ENCODE measurements around the gene KRT73.

KRT73 gene

DNA sequence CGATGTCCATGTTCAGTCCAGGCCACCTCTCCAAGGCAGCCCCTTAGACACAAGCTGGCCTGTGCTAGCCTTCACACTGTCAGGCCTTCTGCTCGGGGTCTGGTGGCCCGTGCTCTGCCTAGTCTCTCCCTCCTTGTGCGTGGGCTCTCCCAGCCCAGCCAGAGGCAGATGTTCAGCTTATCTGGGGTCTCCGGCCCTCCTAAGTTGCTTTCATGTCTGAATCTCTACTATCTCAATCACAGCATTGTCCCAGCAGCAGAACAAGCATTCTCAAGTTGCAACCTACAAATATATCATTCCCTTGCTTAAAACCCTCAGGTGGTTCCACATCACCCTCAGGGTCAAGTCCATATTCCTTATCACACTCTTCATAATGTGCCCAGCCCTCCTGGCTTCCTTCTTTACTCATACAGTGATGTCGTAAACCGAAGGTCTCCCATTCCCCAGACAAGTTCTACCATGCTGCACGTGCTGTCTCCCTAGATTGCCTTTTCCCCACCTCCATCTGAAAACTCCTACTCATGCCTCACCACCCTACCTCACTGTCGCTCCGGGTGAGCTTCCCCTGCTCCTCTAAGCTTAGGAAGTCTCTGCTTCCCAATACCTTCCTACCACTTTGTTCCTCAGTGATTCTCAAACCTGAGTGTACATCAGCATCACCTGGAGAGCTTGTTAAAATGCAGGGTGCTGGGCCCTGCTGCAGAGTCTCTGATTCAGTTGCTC lies 1.5 kb downstream of the KRT73 start:
- Mint-ChIP-seq H3K36me3 (no peaks in the 10 kb centered on the region), H3K27ac (peak overlapping the region; percentile 13), H3K9me3 (no peaks in the 10 kb centered on the region), H3K4me3 (no peak overlapping the region), H3K4me1 (peaks cover 22% of the 10 kb centered on the region)
- peak in 1 of 2 donors; percentile 32 for DNase-seq (ENCODE audit: low spot score in 2 of 2)
- no peak for ATAC-seq

GRCh38 chr12:52615912-52616311 lies 2.4 kb downstream of the KRT73 start:
- H3K27ac Mint-ChIP-seq, result peak overlapping the region; percentile 67
- DNase-seq (ENCODE audit: low spot score in 2 of 2) (peak in 1 of 2 donors; percentile 29), ATAC-seq (no peak)
- H3K36me3 Mint-ChIP-seq, result no peaks in the 10 kb centered on the region
- no peak overlapping the region for H3K4me3 Mint-ChIP-seq
- H3K4me1 Mint-ChIP-seq, result peaks cover 26% of the 10 kb centered on the region
- no peaks in the 10 kb centered on the region for H3K9me3 Mint-ChIP-seq

GRCh38 chr12:52615208-52615868 lies 3.0 kb downstream of the KRT73 start:
- no peaks in the 10 kb centered on the region for H3K9me3 Mint-ChIP-seq
- peaks cover 32% of the 10 kb centered on the region for H3K4me1 Mint-ChIP-seq
- H3K27ac Mint-ChIP-seq, result peak overlapping the region; percentile 67
- H3K4me3 Mint-ChIP-seq, result no peak overlapping the region
- H3K36me3 Mint-ChIP-seq, result no peaks in the 10 kb centered on the region
- peak; percentile 82 for ATAC-seq
- peak in 1 of 2 donors; percentile 46 for DNase-seq (ENCODE audit: low spot score in 2 of 2)

- DNase-seq (ENCODE audit: low spot score in 2 of 2) (peak in 1 of 2 donors; percentile 38), ATAC-seq (no peak)
- H3K4me1 Mint-ChIP-seq, result peaks cover 36% of the 10 kb centered on the region
- H3K36me3 Mint-ChIP-seq, result no peaks in the 10 kb centered on the region
- H3K4me3 Mint-ChIP-seq, result no peak overlapping the region
- peak overlapping the region; percentile 11 for H3K27ac Mint-ChIP-seq
- no peaks in the 10 kb centered on the region for H3K9me3 Mint-ChIP-seq
Observed at GRCh38 chr12:52614381-52615207, 3.8 kb downstream of the KRT73 start.

DNA sequence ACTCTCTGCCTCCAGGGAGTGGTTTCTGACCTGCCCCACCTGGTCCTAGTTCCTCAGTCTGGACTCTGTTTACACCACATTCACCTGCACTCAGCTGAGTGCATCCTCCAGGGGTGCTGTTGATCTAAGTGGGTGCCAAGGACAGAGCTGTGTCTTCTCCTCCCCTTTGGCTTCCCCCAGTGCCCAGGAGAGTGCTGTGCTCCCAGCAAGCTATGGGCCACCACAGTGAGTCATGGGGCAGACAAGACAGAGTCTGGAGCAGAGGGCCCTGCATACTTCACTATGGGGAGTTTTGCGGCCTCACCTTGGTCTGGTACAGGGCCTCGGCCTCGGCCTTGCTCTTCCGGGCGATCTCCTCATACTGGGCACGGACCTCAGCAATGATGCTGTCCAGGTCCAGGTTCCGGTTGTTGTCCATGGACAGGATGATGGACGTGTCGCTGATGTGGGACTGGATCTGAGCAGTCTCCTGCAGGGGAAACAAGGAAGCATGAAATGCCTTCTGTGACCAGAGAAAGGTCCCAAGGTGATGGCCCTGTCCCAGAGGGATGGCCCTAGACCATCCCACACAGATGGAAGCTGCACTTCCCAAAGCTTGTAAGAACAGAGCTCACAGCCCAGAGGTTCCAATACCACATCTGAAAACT lies 4.9 kb downstream of the KRT73 start:
- Mint-ChIP-seq H3K9me3 (no peaks in the 10 kb centered on the region), H3K4me3 (no peak overlapping the region), H3K4me1 (peaks cover 36% of the 10 kb centered on the region), H3K27ac (peak overlapping the region; percentile 11), H3K36me3 (no peaks in the 10 kb centered on the region)
- ATAC-seq, result no peak
- DNase-seq (ENCODE audit: low spot score in 2 of 2), result peak in 1 of 2 donors; percentile 23

DNA sequence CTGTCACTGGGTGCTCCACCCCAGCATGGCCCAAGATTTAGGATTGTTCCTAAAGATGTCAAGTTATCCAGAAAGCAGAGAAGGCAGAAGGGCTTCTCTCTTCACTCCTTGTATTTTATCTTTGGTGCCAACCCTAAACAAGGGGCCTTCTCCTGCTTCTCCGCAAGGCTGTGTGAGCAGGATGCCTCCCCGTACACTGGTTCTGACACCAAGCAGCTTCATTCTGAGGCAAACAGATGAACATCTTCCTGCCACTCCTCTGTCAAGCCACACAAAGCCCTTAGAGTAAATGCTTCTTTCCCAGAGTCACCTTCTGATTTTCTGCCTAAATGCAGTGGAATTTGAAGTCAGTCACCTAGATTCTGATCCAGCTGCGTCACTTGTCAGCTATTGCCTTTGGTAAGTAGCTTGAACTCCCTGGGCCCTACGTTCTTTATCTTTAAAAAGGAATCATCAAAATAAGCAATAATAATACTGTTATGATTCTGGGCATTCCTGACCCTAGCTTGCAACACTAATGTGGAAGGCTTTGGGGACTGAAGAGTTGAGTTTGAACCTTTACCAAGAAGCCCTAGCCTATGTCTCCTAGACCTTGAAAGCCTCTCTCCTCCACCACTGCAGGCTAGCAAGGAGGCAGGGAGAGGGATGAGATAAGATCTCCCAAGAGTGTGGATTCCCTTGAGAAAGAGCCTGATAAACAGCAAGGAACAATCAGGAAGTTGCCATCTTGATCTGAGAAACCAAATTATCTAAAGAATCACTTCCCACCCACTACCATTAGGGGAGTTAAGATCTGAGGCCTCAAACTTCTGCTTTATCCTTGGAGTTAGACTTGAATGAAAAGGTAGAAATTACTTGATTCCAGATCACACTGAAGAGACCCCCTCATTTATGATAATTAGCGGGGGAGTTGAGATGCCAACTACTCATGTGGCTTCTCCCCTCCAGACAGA lies 5.7 kb downstream of the KRT73 start:
- no peak for DNase-seq (ENCODE audit: low spot score in 2 of 2)
- Mint-ChIP-seq H3K27ac (no peak overlapping the region), H3K4me3 (no peak overlapping the region), H3K9me3 (no peaks in the 10 kb centered on the region), H3K36me3 (no peaks in the 10 kb centered on the region), H3K4me1 (peaks cover 36% of the 10 kb centered on the region)
- no peak for ATAC-seq

- H3K9me3 Mint-ChIP-seq, result no peaks in the 10 kb centered on the region
- no peak for DNase-seq (ENCODE audit: low spot score in 2 of 2)
- no peaks in the 10 kb centered on the region for H3K36me3 Mint-ChIP-seq
- H3K27ac Mint-ChIP-seq, result peak overlapping the region; percentile 30
- no peak overlapping the region for H3K4me3 Mint-ChIP-seq
- ATAC-seq, result no peak
- peaks cover 33% of the 10 kb centered on the region for H3K4me1 Mint-ChIP-seq
Observed at GRCh38 chr12:52611080-52611468, 7.3 kb downstream of the KRT73 start.

DNA sequence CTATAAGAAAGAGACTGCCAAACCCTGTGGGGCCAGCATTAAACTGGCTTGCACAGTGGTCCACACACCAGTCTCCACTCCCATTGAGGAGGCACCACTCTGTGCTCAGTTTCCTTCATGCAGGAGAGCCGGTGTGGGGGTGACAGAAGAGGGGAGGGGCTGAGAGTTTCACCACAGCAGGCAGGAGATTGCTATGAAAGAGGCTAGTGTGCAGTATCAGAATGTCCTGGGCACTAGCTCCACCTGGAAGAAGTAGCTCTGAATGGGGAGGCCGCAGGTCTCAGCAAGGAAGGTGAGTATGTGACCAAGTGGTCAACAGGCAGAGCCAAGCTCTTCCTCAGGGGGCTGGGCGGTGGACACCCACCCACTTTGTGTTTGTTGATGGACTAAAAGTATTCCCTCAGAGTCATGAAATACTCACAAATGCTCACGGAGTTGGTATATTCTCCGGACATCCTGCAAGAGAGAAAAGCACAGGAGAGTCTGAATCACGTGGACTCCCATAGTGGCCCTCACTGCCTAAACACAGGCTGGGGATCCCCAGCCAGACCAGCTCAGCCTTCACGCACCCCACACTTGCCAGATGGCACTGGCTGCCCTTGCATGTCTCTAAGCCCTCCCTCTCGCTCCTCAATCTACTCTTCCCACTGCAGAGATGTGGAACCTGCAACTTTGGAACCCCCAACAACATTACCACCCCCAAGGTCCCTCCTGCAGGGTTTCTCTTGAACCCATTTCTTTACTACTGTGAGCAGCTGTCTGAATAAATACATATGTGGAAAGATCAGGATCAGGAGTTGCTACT lies 9.3 kb downstream of the KRT73 start:
- Mint-ChIP-seq H3K27ac (no peak overlapping the region), H3K36me3 (no peaks in the 10 kb centered on the region), H3K4me3 (no peak overlapping the region), H3K4me1 (peaks cover 20% of the 10 kb centered on the region), H3K9me3 (no peaks in the 10 kb centered on the region)
- DNase-seq (ENCODE audit: low spot score in 2 of 2) (no peak), ATAC-seq (no peak)

GRCh38 chr12:52608161-52608560 lies 10.2 kb downstream of the KRT73 start:
- H3K4me3 Mint-ChIP-seq, result no peak overlapping the region
- no peak overlapping the region for H3K27ac Mint-ChIP-seq
- no peaks in the 10 kb centered on the region for H3K36me3 Mint-ChIP-seq
- peaks cover 15% of the 10 kb centered on the region for H3K4me1 Mint-ChIP-seq
- no peaks in the 10 kb centered on the region for H3K9me3 Mint-ChIP-seq
- DNase-seq (ENCODE audit: low spot score in 2 of 2), result no peak
- no peak for ATAC-seq

GRCh38 chr12:52607314-52607713 lies 11.0 kb downstream of the KRT73 start:
- H3K27ac Mint-ChIP-seq, result no peak overlapping the region
- no peak overlapping the region for H3K4me3 Mint-ChIP-seq
- DNase-seq (ENCODE audit: low spot score in 2 of 2), result no peak
- H3K9me3 Mint-ChIP-seq, result no peaks in the 10 kb centered on the region
- H3K4me1 Mint-ChIP-seq, result peaks cover 15% of the 10 kb centered on the region
- no peaks in the 10 kb centered on the region for H3K36me3 Mint-ChIP-seq
- ATAC-seq, result no peak

GRCh38 chr12:52606581-52607218 lies 11.7 kb downstream of the KRT73 start:
- ATAC-seq (no peak), DNase-seq (ENCODE audit: low spot score in 2 of 2) (no peak)
- H3K36me3 Mint-ChIP-seq, result no peaks in the 10 kb centered on the region
- no peak overlapping the region for H3K27ac Mint-ChIP-seq
- H3K9me3 Mint-ChIP-seq, result no peaks in the 10 kb centered on the region
- H3K4me3 Mint-ChIP-seq, result no peak overlapping the region
- H3K4me1 Mint-ChIP-seq, result peaks cover 12% of the 10 kb centered on the region

DNA sequence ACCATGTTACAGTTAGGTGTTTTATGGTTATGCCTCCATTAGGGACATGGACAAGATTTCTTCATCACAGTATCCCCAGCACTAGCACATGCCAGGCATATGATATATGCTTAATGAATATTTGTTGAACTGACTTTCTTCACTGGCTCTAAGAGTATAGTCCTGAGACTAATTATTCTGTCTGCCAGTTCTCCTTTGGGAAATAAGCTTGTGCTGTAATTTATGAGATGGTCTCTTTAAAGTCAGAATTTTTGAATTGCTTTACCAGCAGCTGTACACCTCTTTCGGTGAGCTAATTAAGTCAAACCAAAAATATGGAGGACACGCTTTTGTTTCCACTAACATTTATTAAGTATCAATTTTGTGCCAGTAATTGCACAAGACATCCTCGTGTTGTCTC lies 12.3 kb downstream of the KRT73 start:
- H3K36me3 Mint-ChIP-seq, result no peaks in the 10 kb centered on the region
- no peaks in the 10 kb centered on the region for H3K9me3 Mint-ChIP-seq
- H3K4me1 Mint-ChIP-seq, result peaks cover 11% of the 10 kb centered on the region
- no peak overlapping the region for H3K27ac Mint-ChIP-seq
- ATAC-seq (no peak), DNase-seq (ENCODE audit: low spot score in 2 of 2) (no peak)
- no peak overlapping the region for H3K4me3 Mint-ChIP-seq

- DNase-seq (ENCODE audit: low spot score in 2 of 2), result no peak
- ATAC-seq, result no peak
- no peak overlapping the region for H3K4me3 Mint-ChIP-seq
- peaks cover 6% of the 10 kb centered on the region for H3K4me1 Mint-ChIP-seq
- H3K9me3 Mint-ChIP-seq, result no peaks in the 10 kb centered on the region
- no peak overlapping the region for H3K27ac Mint-ChIP-seq
- no peaks in the 10 kb centered on the region for H3K36me3 Mint-ChIP-seq
Observed at GRCh38 chr12:52605542-52605941, 12.8 kb downstream of the KRT73 start.

All from stimulated activated effector memory CD8-positive, alpha-beta T cell treated with anti-CD3 and anti-CD28 coated beads, Interleukin-12 subunit alpha, Interleukin-12 subunit beta, amount 100 ng/mL, for 72 hours (primary cell).